K562 (cell line): ENCODE data around the gene RUNX3. TPM values are rescaled to one million over a fixed set of nuclear protein-coding genes. Genes with fewer than 3 reads are reported as not detected.

Experiments used
- BDP1 ChIP-seq: IDR thresholded peaks from 3 replicates; pipeline ENCODE4 v1.6.1; 2011; ENCODE audit not compliant: insufficient read length, insufficient read depth
- FOSL1 ChIP-seq: fragments of 200-800 bp; sonication (Bioruptor generic); conservative IDR thresholded peaks from 2 replicates; pipeline ENCODE4 v1.6.1; 2016; ENCODE audit warnings: missing genetic modification characterization, missing compliant biosample characterization
- HNRNPK ChIP-seq: fragments of 200-400 bp; formaldehyde crosslinking; IDR thresholded peaks from one replicate; pipeline ENCODE4 v1.6.1; 2018; ENCODE audit warnings: mild to moderate bottlenecking, low read depth, low read length; ENCODE audit not compliant: poor library complexity, severe bottlenecking
- JUND ChIP-seq, 2 experiments: IDR thresholded peaks; 2 replicates in 1 of 2; 3 replicates in 1 of 2; pipeline ENCODE4 v1.6.1; 2011; ENCODE audit warnings: borderline replicate concordance in 2 of 2, low read depth in 2 of 2, low read length in 2 of 2, improper control_type of control experiment in 1 of 2, missing biosample characterization in 1 of 2, missing genetic modification characterization in 1 of 2, missing genetic modification reagents in 1 of 2
- NRF1 ChIP-seq, 2 experiments: fragments of 450-650 bp; IDR thresholded peaks in 1 of 2; conservative IDR thresholded peaks in 1 of 2; 2 replicates each; pipeline ENCODE4 v1.6.1; 2014; ENCODE audit warnings: mild to moderate bottlenecking in 2 of 2
- PHF20 ChIP-seq: fragments of 450-650 bp; IDR thresholded peaks from 2 replicates; pipeline ENCODE4 v1.6.1; 2018; ENCODE audit not compliant: partially characterized antibody
- POLR2A ChIP-seq: fragments of 450-650 bp; conservative IDR thresholded peaks from 2 replicates; pipeline ENCODE4 v1.6.1; 2016
- RAD51 ChIP-seq: fragments of 450-650 bp; IDR thresholded peaks from 2 replicates; pipeline ENCODE4 v1.7.1; 2016; ENCODE audit warnings: low read depth, mild to moderate bottlenecking, borderline replicate concordance
- ZNF121 ChIP-seq: sonication (generic); formaldehyde crosslinking; conservative IDR thresholded peaks from 2 replicates; pipeline ENCODE4 v1.8.0; 2022; ENCODE audit warnings: missing genetic modification reagents
- ZNF165 ChIP-seq: fragments of 250-450 bp; sonication (Bioruptor Pico); IDR thresholded peaks from 2 replicates; pipeline ENCODE4 v1.4.0; 2020; ENCODE audit warnings: borderline replicate concordance
- polyA plus RNA-seq, 8 experiments: library from polyadenylated mRNA; depleted of rRNA in 4 of 8; stranded (reverse) in 5 of 8; unstranded in 3 of 8; fragments of >200 nt; fragmentation: Nextera tagmentation in 2 of 8; fragmentation: Illumina TruSeq in 1 of 8; extraction: Ambion mirVana in 2 of 8; extraction: Trizol in 1 of 8; gene quantifications; 2 replicates each; pipeline versions ENCODE4 v1.2.1 to v1.2.3, GENCODE V29; 2011 to 2014; ENCODE audit warnings: inconsistent platforms in 1 of 8, missing spikeins in 1 of 8
- total RNA-seq, 7 experiments: library from RNA; depleted of rRNA in 6 of 7; stranded (reverse); fragments of >200 nt in 6 of 7; fragmentation: Illumina TruSeq in 2 of 7; extraction: Trizol in 2 of 7; gene quantifications; 2 replicates each; pipeline versions ENCODE4 v1.2.1 to v1.2.3, GENCODE V29; 2011 to 2021; ENCODE audit warnings: low replicate concordance in 1 of 7
- TF ChIP-seq, protein P1 (sequence below), 2 experiments: fragments of 450-650 bp; IDR thresholded peaks; 2 replicates each; pipeline ENCODE4 v1.6.1; 2018; ENCODE audit warnings: mild to moderate bottlenecking in 2 of 2, low read depth in 1 of 2; ENCODE audit not compliant: partially characterized antibody in 2 of 2
- TF ChIP-seq, protein P2 (sequence below), 2 experiments: fragments of 450-650 bp in 1 of 2; sonication (generic) in 1 of 2; formaldehyde crosslinking in 1 of 2; IDR thresholded peaks in 1 of 2; conservative IDR thresholded peaks in 1 of 2; 2 replicates each; pipeline versions ENCODE4 v1.6.1 to v1.8.1; 2016 to 2023; ENCODE audit warnings: mild to moderate bottlenecking in 2 of 2, moderate library complexity in 2 of 2, inconsistent platforms in 1 of 2, missing genetic modification reagents in 1 of 2
- TF ChIP-seq, protein P3 (sequence below), 2 experiments: fragments of 450-650 bp in 1 of 2; IDR thresholded peaks; 2 replicates each; pipeline ENCODE4 v1.6.1; 2011 to 2017; ENCODE audit warnings: low read depth in 2 of 2, antibody characterized with exemption in 1 of 2, borderline replicate concordance in 1 of 2, low read length in 1 of 2, mild to moderate bottlenecking in 1 of 2, mixed read lengths in 1 of 2; ENCODE audit not compliant: control insufficient read depth in 1 of 2
- TF ChIP-seq, protein P4 (sequence below): fragments of 450-650 bp; IDR thresholded peaks from 2 replicates; pipeline ENCODE4 v1.6.1; 2018; ENCODE audit warnings: mild to moderate bottlenecking, low read depth; ENCODE audit not compliant: partially characterized antibody

RUNX3 gene
- total and polyA plus RNA-seq, 9 of the 15 experiments (the other 6 are each of a cell fraction or from before 2014, with no cell fraction given): 0.01 to 0.64 (median 0.09) TPM

DNA sequence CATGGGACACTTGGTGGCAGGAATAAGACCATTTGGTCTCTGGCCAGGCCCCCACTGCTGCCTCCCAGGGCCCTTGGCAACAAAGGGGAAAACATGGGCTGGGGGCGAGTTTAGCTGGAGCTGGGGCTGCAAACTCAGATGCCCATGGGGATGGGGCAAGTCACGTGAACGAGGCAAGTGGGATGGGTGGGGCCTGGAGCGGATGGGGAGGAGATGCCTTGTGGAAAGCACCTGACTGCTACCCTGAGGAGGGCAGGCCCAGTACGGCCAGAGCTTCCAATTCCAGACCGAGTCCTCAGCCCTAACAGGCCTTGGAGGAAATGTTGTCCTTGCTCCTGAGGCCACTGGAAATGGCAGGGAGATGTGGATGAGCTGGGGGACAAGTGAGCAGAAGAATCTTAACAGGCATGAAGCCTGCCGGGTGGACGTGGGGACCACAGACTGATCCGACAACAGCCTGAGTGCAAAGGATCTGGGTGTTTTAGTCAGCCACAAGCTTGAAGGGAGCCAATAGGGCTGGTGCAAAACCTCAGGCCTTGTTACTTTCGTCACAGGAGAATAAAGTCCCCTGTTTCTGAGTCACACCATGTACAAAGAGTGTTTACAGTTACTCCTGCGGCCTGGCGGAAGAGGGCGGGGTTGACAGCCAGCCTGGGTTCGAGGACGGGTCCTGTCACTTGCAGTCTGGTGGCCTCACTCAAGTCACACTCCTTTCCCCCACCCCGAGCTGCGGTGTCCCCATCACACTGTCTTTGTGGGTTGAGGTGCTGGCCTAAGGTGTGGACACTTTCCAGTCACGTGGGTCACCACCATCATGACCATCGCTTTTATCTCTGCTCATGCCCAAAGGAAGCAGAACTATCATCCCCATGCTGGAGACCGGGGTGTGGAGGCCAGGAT, 19.1 kb downstream of the RUNX3 start (continued):
- TF ChIP-seq, protein P1, sequence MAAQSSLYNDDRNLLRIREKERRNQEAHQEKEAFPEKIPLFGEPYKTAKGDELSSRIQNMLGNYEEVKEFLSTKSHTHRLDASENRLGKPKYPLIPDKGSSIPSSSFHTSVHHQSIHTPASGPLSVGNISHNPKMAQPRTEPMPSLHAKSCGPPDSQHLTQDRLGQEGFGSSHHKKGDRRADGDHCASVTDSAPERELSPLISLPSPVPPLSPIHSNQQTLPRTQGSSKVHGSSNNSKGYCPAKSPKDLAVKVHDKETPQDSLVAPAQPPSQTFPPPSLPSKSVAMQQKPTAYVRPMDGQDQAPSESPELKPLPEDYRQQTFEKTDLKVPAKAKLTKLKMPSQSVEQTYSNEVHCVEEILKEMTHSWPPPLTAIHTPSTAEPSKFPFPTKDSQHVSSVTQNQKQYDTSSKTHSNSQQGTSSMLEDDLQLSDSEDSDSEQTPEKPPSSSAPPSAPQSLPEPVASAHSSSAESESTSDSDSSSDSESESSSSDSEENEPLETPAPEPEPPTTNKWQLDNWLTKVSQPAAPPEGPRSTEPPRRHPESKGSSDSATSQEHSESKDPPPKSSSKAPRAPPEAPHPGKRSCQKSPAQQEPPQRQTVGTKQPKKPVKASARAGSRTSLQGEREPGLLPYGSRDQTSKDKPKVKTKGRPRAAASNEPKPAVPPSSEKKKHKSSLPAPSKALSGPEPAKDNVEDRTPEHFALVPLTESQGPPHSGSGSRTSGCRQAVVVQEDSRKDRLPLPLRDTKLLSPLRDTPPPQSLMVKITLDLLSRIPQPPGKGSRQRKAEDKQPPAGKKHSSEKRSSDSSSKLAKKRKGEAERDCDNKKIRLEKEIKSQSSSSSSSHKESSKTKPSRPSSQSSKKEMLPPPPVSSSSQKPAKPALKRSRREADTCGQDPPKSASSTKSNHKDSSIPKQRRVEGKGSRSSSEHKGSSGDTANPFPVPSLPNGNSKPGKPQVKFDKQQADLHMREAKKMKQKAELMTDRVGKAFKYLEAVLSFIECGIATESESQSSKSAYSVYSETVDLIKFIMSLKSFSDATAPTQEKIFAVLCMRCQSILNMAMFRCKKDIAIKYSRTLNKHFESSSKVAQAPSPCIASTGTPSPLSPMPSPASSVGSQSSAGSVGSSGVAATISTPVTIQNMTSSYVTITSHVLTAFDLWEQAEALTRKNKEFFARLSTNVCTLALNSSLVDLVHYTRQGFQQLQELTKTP (IDR thresholded peaks at IDR 0.05; ENCODE audit: low read depth in 1 of 2, partially characterized antibody in 2 of 2): no peak
- no peak for TF ChIP-seq BDP1
- peak; percentile 46 for TF ChIP-seq RAD51
- TF ChIP-seq, protein P2, sequence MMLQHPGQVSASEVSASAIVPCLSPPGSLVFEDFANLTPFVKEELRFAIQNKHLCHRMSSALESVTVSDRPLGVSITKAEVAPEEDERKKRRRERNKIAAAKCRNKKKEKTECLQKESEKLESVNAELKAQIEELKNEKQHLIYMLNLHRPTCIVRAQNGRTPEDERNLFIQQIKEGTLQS (IDR thresholded peaks at IDR 0.05): peak; percentile 44; the same call in 1 of the 2 replicates
- TF ChIP-seq, protein P2 (CRISPR knock-in tag; conservative IDR thresholded peaks at IDR 0.05): no peak
- TF ChIP-seq ZNF165: no peak
- TF ChIP-seq HNRNPK: no peak
- no peak for TF ChIP-seq POLR2A
- no peak for TF ChIP-seq PHF20
- peak; percentile 85 for TF ChIP-seq FOSL1 (tag)
- peak; percentile 31 to 41; a peak in 2 of 4 replicates for TF ChIP-seq NRF1 (conservative IDR thresholded peaks at IDR 0.05 in 1 of 2, IDR thresholded peaks at IDR 0.05 in 1 of 2)
- TF ChIP-seq, protein P3, sequence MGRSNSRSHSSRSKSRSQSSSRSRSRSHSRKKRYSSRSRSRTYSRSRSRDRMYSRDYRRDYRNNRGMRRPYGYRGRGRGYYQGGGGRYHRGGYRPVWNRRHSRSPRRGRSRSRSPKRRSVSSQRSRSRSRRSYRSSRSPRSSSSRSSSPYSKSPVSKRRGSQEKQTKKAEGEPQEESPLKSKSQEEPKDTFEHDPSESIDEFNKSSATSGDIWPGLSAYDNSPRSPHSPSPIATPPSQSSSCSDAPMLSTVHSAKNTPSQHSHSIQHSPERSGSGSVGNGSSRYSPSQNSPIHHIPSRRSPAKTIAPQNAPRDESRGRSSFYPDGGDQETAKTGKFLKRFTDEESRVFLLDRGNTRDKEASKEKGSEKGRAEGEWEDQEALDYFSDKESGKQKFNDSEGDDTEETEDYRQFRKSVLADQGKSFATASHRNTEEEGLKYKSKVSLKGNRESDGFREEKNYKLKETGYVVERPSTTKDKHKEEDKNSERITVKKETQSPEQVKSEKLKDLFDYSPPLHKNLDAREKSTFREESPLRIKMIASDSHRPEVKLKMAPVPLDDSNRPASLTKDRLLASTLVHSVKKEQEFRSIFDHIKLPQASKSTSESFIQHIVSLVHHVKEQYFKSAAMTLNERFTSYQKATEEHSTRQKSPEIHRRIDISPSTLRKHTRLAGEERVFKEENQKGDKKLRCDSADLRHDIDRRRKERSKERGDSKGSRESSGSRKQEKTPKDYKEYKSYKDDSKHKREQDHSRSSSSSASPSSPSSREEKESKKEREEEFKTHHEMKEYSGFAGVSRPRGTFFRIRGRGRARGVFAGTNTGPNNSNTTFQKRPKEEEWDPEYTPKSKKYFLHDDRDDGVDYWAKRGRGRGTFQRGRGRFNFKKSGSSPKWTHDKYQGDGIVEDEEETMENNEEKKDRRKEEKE (IDR thresholded peaks at IDR 0.05; ENCODE audit: borderline replicate concordance in 1 of 2, control insufficient read depth in 1 of 2, low read depth in 2 of 2, low read length in 1 of 2): no peak
- TF ChIP-seq ZNF121 (CRISPR knock-in tag): no peak
- TF ChIP-seq, protein P4, sequence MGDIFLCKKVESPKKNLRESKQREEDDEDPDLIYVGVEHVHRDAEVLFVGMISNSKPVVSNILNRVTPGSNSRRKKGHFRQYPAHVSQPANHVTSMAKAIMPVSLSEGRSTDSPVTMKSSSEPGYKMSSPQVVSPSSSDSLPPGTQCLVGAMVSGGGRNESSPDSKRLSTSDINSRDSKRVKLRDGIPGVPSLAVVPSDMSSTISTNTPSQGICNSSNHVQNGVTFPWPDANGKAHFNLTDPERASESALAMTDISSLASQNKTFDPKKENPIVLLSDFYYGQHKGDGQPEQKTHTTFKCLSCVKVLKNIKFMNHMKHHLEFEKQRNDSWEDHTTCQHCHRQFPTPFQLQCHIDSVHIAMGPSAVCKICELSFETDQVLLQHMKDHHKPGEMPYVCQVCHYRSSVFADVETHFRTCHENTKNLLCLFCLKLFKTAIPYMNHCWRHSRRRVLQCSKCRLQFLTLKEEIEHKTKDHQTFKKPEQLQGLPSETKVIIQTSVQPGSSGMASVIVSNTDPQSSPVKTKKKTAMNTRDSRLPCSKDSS: no peak
- TF ChIP-seq JUND (IDR thresholded peaks at IDR 0.05; ENCODE audit: borderline replicate concordance, low read depth, low read length): 0 out of 2 replicates have a peak, but pooled peaks have one; percentile 29
- 0 out of 3 replicates have a peak, but pooled peaks have one; percentile 22 for TF ChIP-seq JUND (tag; IDR thresholded peaks at IDR 0.05; ENCODE audit: borderline replicate concordance, low read depth, low read length)
